Fibroblast of skin of right quadriceps (primary cell): ENCODE measurements around the gene MTCL1.
A peak's percentile ranks its signal among the peaks of the same experiment; 100 is the strongest.
"Not testable (repeated sequence)": the region's sequence is repeated elsewhere in the genome, so short reads cannot be mapped to it uniquely, and the experiment has no call there.

Source experiments
- DNase-seq: peaks from one replicate; pipeline ENCODE4 v3.0.0-alpha.2; 2013

MTCL1 gene

DNA sequence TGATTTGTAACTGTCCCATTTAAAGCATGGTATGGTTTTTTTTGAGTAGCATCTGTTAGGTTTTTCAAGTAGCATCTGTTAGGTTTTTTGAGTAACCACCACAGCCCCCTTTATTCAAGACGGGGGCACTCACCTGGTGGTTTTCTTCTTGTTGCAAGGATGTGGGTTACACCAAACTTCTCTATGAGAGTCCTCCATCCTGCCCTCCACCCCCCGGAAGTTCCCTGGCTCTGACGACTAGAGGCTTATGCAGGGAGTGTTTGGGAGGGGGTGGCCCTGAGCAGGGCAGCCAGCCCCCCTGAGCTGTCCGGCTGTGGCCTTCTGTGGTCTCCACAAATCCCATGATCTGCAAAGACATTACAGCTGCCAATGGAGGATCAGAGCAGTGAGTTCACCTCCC lies 39.3 kb downstream of the MTCL1 start:
- DNase-seq = no peak

DNA sequence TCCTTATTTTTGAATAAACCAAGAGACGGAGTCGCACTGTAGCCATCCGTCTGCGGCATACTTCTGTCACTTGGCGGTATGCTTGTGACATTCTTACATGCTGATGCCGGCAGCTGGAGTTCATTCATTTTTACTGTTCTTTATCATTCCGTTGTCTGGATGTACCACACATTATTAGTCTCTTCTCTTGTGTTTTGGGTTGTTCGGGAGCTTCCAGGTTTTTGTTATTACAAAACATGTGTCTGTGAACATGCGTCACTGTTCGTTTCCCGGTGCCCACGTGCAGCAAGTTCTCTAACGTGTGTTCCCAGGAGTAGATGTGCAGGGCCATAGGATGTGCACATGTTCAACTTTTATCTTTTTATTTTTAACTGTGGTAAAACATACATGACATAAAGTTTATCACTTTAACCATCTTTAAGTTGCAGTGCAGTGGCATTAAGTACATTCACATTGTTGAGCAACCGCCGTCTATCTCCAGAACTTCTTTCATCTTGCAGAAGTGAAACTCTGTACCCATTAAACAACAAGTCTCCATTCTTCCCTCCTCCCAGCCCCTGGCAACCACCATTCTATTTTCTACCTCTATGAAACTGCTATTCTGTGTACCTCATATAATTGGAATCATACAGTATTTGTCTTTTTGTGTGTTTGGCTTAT lies 40.1 kb downstream of the MTCL1 start:
- DNase-seq = peak; percentile 89

DNA sequence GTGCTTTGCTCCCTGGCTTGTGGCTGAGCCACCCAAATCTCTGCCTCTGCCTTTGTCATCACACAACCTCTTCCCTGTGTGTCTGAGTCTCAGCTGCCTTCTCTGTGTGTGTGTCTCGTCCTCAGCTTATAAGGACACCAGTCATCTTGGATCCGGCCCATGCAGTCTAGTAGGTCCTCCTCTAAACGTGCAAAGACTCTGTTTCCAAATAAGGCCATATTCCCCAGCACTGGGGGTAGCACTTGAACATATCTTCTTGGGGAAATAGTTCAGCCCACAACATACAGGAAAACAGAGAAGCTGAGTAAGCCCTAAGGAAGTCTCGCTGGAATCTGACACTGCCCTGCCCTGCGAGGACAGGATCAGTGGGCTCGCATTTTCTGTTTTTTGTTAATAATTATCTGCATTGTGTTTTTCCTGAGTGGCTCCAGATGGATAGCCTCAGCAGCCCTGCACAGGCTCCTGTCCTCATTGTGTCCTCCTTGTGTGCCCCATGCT lies 42.1 kb downstream of the MTCL1 start:
- DNase-seq = peak; percentile 99

DNA sequence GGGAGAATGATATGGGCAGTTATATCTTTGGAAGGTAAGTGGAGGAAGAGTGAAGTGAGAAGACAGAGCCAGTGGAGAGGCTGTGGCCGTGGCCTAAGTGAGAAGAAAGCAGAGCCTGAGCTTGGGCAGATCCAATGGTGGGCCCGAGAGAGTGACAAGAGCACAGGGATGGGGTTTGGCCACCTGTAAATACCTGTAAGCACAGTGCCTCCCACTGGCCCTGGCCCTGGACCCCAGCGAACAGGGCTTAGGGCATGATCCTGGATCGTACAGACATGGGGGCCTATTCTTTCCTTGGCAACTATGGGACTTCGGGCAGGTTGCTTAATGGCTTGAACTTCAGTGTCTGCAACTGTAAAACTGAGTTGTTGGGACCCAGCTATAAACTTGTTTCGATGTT lies 44.1 kb downstream of the MTCL1 start:
- no peak for DNase-seq

DNA sequence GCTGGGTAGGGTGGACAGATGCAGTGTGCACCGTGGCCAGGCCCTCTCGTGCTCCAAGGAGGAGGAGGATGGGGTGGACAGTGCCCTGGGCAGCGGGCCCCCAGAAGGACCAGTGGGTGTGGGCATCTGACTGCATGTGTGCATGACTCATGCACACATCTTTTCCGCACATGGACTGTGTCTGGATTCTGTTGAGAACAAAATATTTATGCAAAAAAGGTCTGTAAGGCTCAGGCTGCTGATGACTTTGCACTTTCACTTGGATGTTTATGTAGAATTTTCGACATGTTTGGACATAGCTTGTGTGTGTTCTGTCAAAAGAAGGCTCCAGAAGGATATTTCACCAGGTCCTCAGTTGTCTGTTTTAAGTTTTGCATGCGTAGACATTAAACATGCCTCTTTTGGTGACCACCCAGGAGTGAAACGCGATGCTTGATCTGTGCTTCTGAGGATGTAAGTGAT lies 45.6 kb downstream of the MTCL1 start:
- DNase-seq = peak; percentile 88

DNA sequence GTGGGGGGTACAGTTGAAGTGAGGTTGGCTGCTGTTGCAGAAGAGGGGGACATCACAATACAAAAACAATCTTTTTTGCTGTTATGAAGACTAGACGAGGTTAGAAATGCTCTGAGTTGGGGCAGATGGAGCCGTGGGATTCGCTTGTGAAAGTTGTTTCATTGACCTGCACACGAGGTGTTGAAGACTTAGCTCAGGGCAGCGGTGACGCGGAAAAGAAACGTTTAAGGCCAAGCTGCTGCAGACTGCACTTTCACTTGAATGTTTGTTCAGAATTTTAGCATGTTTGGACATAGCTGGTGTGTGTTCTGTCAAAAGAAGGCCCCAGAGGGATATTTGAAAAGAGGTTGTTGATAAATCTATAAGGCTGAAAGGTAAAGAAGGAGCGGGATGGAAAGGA lies 46.3 kb downstream of the MTCL1 start:
- DNase-seq = no peak

DNA sequence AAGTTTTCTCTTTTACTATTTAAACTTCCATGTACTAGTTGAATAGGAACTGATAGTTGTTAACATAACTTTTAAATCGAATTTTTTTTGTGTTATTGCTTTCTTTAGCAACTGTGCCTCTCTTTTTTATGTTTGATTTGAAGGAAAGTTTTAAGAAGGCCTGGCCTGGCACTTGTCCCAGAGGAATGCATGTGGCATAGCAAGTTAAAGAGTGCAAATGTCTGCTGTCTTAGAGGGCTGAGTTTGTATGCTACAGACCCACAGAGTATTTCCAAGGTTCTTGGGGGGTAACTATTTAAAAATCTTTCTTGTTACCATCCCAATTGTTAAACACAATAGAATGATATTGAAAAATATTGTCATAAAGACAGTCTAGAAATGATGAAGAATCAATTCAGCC lies 47.0 kb downstream of the MTCL1 start:
- peak; percentile 41 for DNase-seq

DNA sequence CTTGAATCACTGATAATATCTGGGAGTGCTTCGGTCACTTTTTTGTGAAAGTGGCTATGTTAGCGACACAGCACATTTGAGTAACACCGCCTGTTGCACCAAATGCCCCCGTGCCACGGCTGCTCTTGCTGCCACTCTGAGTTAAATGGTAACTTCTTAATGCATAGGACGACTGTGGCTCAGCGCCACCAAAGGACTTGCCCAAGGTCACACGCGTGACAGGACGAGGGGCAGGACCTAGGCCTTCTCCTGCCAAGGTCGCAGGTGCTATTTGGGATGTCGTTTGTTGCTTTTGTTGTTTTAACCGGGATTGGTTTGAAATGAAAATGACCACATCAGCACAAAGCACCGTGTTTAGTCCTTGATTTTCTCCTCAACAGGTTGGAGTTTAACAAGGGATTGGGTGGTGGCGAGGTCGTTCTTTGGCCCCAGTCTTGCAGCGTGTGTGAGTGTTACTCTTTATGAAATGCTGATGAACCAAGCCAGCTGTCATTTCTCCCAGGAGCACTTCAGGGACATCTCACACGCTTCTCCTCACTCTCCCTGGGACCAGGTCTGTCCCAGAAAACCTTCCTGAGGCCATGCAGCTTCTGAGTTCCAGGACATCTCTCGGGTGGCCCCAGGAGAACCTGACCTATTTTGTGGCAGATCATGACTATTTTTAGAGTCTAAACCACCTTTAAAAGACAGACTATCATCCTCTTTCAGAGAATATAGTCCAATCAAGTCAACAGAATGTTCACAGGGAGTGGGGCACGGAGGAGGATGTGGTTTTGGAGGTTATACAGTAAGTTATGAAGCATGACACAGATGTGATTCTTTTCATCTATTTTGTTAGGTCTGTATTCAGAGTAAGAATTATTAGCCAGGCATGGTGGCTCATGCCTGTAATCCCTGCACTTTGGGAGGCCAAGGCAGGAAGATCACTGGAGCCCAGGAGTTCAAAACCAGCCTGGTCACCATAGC lies 49.9 kb downstream of the MTCL1 start:
- peak; percentile 86 for DNase-seq

DNA sequence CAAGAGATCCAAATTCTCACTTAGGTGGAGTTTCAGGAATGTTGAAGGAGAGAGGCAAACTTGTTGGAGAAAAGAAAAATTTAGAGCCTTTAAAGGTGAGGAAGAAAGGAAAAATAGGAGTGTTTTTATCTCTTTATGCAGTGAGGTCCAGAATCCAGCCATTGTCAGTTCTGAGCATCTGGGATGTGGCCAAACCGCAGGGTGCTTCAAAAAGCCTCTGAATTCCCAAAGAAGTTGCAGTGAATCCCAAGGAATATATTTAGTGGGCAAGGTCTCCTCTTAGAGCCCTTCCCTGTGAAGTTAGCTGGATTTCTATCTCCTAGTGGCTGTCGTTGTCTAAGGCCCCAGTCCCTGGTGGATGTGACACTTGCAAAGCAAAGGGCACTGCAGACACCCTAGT lies 51.2 kb downstream of the MTCL1 start:
- DNase-seq = no peak

DNA sequence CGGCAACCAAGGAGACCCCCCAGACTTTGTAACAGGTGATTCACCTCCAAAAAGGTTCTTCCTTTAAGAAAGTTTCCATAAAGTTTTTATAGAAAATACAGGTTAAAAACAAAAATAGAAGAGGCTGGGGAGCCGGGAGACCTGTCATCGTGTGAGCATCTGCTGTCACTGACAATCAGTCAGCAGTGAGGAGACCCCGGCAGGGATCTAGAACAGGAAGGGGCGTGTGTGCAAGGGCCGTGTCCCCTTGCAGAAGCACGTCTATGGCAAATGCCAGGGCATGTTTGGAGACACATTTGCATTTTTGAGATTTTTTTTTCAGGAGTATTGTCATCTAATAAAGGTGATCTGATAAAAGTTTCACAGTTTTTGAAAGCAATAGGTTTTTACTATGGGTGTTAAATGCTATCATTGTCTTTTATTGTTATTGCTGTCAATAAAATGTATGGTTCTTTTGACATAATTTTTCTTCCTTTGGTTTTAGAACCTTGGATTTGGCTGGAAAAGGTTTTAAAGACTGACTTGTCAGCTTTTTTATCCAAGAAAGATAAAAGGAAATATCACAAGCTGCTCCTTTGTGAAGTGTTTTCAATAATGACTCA lies 52.1 kb downstream of the MTCL1 start:
- DNase-seq = no peak

DNA sequence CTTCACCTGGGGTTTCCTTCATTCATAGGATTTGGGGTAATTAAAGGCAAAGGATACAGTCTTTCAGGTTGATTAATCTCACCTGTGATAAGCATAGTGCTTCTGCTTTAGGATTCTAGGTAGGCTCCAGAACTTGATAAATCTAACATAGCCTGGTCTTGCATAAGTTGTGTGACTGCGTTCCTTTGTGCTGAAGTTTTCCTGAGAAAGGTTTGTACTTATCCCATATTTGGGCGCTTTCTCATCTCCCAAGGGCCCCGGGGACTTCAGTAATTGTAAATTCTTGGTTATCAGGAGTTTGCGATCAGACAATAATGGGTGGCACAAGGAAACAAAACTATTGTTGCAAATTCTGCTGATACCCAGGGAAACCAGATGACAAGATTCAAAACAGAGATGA lies 53.1 kb downstream of the MTCL1 start:
- no peak for DNase-seq

DNA sequence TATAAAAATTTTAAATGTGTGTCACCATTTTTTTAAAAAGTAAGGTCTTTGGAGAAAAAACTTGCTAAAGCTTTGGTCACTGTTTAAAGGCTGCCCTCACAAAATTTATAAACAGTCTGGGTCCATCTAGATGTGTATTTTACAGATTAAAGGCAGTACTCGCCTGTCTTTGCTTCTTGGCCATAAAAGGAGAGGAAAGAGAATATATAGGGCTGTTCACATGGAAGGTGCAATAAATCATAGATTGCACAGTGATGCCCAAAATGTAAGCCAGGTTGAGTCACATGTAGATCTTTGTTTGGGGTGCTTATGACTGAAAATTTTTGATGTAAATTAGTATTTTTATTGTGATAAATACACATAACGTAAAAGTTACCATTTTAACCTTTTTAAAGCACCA lies 55.6 kb downstream of the MTCL1 start:
- no peak for DNase-seq

DNA sequence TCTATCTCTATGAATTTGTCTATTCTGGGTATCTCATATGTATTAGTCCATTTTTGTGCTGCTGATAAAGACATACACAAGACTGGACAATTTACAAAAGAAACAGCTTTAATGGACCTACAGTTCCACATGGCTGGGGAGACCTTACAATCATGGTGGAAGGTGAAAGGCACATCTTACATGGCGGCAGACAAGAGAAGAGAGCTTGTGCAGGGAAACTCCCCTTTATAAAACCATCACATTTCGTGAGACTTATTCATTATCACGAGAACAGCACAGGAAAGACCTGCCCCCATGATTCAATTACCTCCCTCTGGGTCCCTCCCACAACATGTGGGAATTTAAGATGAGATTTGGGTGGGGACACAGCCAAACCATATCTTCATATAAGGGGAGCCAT lies 56.2 kb downstream of the MTCL1 start:
- DNase-seq = not testable (repeated sequence)

DNA sequence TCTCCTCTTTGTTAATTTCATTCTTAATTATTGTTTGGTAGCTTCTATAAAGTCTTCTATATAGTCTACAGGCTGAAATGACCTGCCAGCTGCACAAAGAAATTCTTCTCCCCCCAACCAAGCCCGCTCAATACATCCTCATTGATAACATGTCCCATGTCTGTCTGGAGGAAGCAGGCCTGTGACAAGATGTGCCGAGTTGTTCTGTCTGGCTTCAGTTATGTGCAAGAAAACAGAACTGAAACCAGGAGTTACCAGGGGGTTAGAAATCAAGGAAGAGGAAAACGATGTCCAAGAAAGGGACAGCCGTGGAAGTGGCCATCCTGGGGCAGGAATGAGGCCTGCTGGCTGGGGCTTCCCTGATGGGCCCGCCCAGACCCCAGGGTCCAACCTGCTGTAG lies 57.6 kb downstream of the MTCL1 start:
- DNase-seq = no peak

DNA sequence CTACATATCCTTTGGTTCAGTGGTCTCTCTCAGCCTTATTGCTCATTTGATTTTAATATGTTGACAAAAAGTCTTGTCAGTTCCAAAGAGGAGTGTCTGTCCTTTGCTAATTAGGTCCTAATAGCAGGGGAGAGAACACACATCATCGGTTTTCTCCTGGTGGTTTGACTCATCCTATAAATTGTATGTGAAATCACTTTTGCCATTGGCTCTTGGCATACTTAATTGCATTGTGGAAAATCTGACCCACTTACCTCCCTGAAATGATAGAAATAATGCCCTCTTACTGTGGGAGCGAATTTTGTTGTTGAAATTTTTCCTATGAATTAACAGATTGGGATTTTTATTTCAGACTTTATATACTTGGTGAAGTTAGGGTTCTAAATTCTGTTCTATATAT lies 58.3 kb downstream of the MTCL1 start:
- DNase-seq = peak; percentile 34

DNA sequence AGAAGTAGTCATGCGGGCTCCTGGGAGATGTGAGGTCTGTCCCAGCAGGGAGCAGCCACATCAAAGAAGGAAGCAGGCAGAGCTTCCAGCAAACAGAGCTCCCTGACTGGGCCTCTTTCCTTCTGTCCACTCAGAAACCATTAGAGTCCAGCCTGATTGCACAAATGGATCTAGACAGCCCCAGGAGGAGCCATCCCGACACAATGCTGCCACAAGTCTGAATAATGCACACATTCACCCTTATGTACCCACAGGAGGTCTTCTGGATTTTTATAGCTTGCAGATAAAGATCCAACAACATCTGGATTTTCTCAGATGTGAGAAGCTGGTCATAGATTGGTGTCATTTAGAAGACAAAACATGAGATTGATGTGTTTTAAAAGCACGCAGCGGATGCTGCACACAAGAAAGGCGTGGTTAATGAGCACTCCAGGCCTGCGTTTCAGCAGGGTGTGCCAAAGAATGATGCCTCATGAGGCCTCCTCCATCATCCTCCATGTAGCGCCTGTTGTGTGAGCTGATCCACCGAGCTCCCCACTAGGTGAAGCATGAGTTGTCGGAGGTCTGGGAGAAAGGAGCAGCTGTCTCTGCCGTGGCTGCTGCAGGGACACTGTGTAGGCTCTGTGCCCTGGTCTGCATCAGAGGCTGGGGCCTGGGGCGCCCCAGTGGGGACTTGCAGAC lies 60.6 kb downstream of the MTCL1 start:
- peak; percentile 75 for DNase-seq

DNA sequence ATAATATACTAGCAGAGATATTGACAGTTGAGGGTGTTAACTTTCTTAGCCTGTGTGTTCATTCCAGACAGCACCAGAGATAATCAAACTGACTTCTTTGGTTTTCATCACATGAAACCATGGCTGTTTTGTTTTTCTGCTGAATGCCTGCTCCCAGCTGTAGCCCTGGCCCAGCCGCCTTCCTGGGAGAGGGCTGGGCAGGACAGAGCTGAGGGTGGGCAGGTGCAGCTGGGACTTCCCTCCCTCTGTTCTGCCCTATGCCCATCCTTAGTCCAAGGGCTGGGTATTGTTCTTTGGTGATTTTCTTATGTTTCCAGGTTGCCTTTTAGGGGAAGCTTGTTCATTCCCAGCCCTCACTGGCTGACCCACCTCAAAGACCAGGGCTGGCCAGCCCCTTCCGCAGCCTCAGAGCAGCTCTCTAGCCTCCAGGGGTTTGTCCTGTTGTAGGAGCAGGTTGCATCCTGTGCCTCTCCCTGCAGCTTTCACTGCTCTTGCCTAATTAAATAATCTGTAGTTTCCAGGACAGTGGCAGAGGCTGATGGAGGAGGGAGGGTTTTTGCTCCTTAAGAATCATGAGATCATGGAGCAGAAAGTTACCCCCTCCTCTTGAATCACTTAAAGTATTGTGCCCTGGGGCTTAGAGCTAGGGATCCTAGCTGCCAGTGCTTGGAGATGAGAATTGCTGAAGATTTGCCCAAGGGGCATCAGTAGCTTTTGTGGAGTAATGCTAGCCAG lies 61.4 kb downstream of the MTCL1 start:
- no peak for DNase-seq

DNA sequence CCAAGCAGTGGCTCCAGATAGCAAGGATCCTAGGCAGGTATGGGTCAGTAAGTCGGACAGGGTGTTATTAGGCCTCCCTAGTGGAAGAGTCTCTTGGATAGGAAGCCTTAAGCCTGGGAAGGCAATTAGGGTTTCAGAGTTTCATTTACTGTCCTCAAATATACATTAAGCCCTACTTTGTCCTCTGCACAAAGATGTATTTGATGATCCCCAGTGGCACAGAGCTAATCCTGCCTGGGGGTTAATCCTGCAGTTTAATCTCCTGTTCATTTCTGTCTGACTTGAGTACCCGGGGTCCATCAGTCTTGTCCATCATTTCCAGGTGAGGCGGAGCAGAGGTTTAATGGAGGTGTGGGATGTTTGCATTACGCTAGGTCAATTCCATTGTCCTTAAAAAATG lies 62.0 kb downstream of the MTCL1 start:
- DNase-seq = no peak

DNA sequence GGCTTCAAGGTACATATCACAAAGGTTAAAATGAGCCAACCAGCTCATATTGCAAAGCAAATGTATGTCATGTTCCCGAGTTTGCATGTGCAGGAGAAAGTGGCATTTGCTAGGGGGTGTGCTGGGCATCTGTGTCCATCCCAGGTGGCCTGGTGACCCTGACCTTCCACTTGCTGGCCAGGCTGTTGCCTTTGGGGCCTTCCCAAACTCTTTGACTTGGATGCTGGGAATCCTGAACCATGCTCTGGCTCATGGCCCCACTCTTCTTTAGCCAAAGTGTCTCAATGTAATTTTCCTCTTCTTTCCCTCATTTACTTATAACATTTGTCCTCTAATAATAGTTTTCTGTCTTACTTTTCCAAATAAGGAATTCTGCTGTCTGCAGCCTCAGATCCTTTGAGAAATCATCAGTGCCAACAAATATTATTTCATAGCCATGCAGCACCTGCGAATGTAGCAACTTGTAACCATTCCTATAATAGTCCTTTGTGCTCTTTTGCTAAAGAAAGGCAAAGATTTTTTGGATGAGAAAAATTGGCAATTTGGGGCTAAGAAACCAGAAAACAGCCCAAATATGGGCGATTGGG lies 64.2 kb downstream of the MTCL1 start:
- no peak for DNase-seq

DNA sequence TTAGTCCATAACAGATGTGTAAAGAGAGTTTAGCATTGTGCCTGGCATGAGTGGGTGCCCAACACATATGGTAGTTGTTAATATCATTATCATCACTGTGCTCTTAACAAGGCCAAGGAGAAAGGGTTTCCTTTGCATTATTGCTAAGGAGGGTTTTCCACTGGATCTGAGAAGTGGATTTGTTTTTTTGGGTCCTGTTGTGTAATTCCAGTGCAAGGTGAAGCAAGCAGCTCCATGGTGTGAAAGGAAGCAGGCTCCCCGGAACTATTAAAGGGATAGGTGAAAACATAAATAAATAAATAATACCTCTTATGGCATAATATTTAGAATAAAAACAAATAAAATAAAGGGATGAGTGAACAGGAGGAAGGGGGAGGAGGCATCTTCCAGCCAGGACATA lies 65.3 kb downstream of the MTCL1 start:
- DNase-seq = no peak

DNA sequence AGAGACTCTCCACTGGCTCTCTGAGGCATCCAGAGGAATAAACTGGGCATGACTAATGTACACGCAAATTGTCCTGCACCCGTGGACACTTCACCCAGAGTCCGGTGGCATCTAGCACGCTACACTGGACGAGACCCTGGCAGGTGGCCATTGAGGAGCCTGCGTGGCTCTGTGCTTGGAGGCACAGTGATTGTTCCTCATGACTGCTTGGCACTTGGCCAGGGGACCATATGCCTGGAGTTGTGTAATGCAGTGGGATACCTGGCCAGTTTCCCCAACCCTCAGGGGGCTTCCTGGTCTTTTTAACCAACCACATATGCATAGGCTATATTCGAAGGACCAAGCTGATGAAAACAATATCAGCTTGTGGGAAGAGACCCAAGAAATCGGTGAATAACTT lies 66.6 kb downstream of the MTCL1 start:
- DNase-seq = peak; percentile 44

DNA sequence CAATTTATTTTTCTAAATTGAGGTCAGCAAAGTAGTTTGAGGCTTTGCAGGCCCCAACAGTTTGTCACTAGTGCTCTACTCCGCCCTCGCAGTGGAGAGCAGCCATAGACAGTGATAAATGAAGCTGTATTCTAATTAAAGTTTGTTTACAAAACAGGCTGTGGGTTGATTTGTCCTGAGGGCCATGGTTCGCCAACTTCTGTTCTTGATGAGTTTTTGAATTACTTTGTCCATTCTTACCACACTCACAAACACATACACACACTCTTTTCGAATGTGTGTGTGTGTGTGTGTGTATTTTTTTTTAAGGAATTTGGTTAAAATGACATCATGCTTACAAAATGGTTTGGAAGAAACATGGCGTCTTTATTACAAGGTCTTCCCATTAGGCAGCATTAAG lies 68.6 kb downstream of the MTCL1 start:
- no peak for DNase-seq
